Adipose tissue (tissue), 3 donors: ENCODE data around the gene ARMH1. TPM values are rescaled to one million over a fixed set of nuclear protein-coding genes. Genes with fewer than 3 reads are reported as not detected.
"Not testable (repeated sequence)": the region's sequence is repeated elsewhere in the genome, so short reads cannot be mapped to it uniquely, and the experiment has no call there.

ENCODE experiments used
- H3K27ac ChIP-seq: one replicate; pipeline ENCODE4 v1.5.1; 2013; ENCODE audit warnings: low read depth, low read length
- WGBS, 3 donors: extraction: QIAGEN DNeasy Blood & Tissue Kit; methylation state at CpG; one replicate each; pipeline ENCODE4 v1.1.7; 2013; 5-methylcytosine and 5-hydroxymethylcytosine counted together
- polyA plus RNA-seq, 3 donors: library from polyadenylated mRNA; stranded (reverse); fragments of 200-250 nt; gene quantifications; one replicate each; pipeline ENCODE4 v1.2.3, GENCODE V29; 2013
- donor health status: healthy with polysubstance abuse.
- donor health status: Bipolar disorder and iron deficiency.
- donor health status: healthy.

Gene ARMH1
- polyA plus RNA-seq, 3 donors = 0.56 to 5.1 (median 4.4) TPM

GRCh38 chr1:44682883-44683265 is 8.4 kb downstream of the ARMH1 start:
- no peak overlapping the region for H3K27ac ChIP-seq
- 69 to 100% (median 83%) methylated on average over 3 of the region's 3 CpGs for WGBS, 3 donors

GRCh38 chr1:44684525-44684924 is 10.0 kb downstream of the ARMH1 start:
- H3K27ac ChIP-seq = no peak overlapping the region
- 54 to 79% (median 70%) methylated on average over 1 of the region's 1 CpG for WGBS, 3 donors

GRCh38 chr1:44685218-44685617 is 10.7 kb downstream of the ARMH1 start:
- WGBS, 3 donors = 90 to 96% (median 90%) methylated on average over 4 of the region's 4 CpGs

GRCh38 chr1:44685881-44686280 is 11.4 kb downstream of the ARMH1 start:
- no peak overlapping the region for H3K27ac ChIP-seq
- 71 to 88% (median 75%) methylated on average over 8 of the region's 8 CpGs for WGBS, 3 donors

More at GRCh38 chr1:44685218-44685617, 10.7 kb downstream of the ARMH1 start:
- no peak overlapping the region for H3K27ac ChIP-seq

- no peak overlapping the region for H3K27ac ChIP-seq
- 81 to 90% (median 86%) methylated on average over 12 of the region's 12 CpGs for WGBS, 3 donors
Observed at GRCh38 chr1:44688760-44689446, 14.4 kb downstream of the ARMH1 start.

- H3K27ac ChIP-seq = no peak overlapping the region
- 85% methylated on average over 3 of the region's 3 CpGs for WGBS, 3 donors
Observed at GRCh38 chr1:44689447-44689765, 14.9 kb downstream of the ARMH1 start.

GRCh38 chr1:44693159-44693558 is 18.6 kb downstream of the ARMH1 start:
- 85 to 87% (median 85%) methylated on average over 2 of the region's 2 CpGs for WGBS, 3 donors

GRCh38 chr1:44693900-44694299 is 19.4 kb downstream of the ARMH1 start:
- 93 to 95% (median 95%) methylated on average over 3 of the region's 3 CpGs for WGBS, 3 donors
- no peak overlapping the region for H3K27ac ChIP-seq

More at GRCh38 chr1:44693159-44693558, 18.6 kb downstream of the ARMH1 start:
- H3K27ac ChIP-seq = no peak overlapping the region

- WGBS, 3 donors = 92 to 96% (median 94%) methylated on average over 7 of the region's 7 CpGs
Observed at GRCh38 chr1:44694863-44695478, 20.5 kb downstream of the ARMH1 start.

GRCh38 chr1:44695671-44696070 is 21.2 kb downstream of the ARMH1 start:
- no peak overlapping the region for H3K27ac ChIP-seq
- 88 to 94% (median 93%) methylated on average over 4 of the region's 4 CpGs for WGBS, 3 donors

More at GRCh38 chr1:44694863-44695478, 20.5 kb downstream of the ARMH1 start:
- H3K27ac ChIP-seq = no peak overlapping the region

GRCh38 chr1:44696101-44696500 is 21.6 kb downstream of the ARMH1 start:
- WGBS, 3 donors = 83 to 95% (median 94%) methylated on average over 3 of the region's 3 CpGs
- no peak overlapping the region for H3K27ac ChIP-seq

- 62 to 67% (median 67%) methylated on average over 7 of the region's 7 CpGs for WGBS, 3 donors
- H3K27ac ChIP-seq = no peak overlapping the region
Observed at GRCh38 chr1:44696789-44697345, 22.4 kb downstream of the ARMH1 start.

- WGBS, 3 donors = 66 to 86% (median 75%) methylated on average over 3 of the region's 3 CpGs
Observed at GRCh38 chr1:44698138-44698537, 23.6 kb downstream of the ARMH1 start.

GRCh38 chr1:44699375-44699774 is 24.9 kb downstream of the ARMH1 start:
- WGBS, 3 donors = 91 to 97% (median 93%) methylated on average over 9 of the region's 9 CpGs
- H3K27ac ChIP-seq = not testable (repeated sequence)

More at GRCh38 chr1:44698138-44698537, 23.6 kb downstream of the ARMH1 start:
- H3K27ac ChIP-seq = no peak overlapping the region

GRCh38 chr1:44700573-44700972 is 26.1 kb downstream of the ARMH1 start:
- no peak overlapping the region for H3K27ac ChIP-seq
- WGBS, 3 donors = 78 to 89% (median 87%) methylated on average over 1 of the region's 1 CpG

GRCh38 chr1:44701141-44701573 is 26.6 kb downstream of the ARMH1 start:
- no peak overlapping the region for H3K27ac ChIP-seq
- WGBS, 3 donors = 74 to 81% (median 75%) methylated on average over 7 of the region's 7 CpGs

GRCh38 chr1:44705470-44705869 is 31.0 kb downstream of the ARMH1 start:
- H3K27ac ChIP-seq = no peak overlapping the region
- 69 to 78% (median 72%) methylated on average over 6 of the region's 6 CpGs for WGBS, 3 donors

GRCh38 chr1:44705938-44706337 is 31.4 kb downstream of the ARMH1 start:
- no peak overlapping the region for H3K27ac ChIP-seq
- 79 to 92% (median 87%) methylated on average over 2 of the region's 2 CpGs for WGBS, 3 donors

GRCh38 chr1:44707112-44707881 is 32.8 kb downstream of the ARMH1 start:
- no peak overlapping the region for H3K27ac ChIP-seq

More at GRCh38 chr1:44707112-44707881, 32.8 kb downstream of the ARMH1 start:
- WGBS, 3 donors = 85 to 91% (median 91%) methylated on average over 6 of the region's 6 CpGs
